Measurements from ENCODE around the gene SEPTIN7.

SEPTIN7 gene

GRCh38 chr7:35839860-35840854 lies 39.3 kb downstream of the SEPTIN7 start:
- no peak for DNase-seq (ENCODE audit: low read depth)

- DNase-seq (ENCODE audit: low read depth) = no peak
Measured at GRCh38 chr7:35846816-35847412, 46.1 kb downstream of the SEPTIN7 start.

GRCh38 chr7:35848725-35849124 lies 47.9 kb downstream of the SEPTIN7 start:
- no peak for DNase-seq (ENCODE audit: low read depth)

- DNase-seq (ENCODE audit: low read depth) = no peak
Measured at GRCh38 chr7:35849158-35849831, 48.4 kb downstream of the SEPTIN7 start.

GRCh38 chr7:35849954-35850353 lies 49.1 kb downstream of the SEPTIN7 start:
- DNase-seq (ENCODE audit: low read depth) = no peak

Data from activated T-helper 1 cell treated with Interleukin-2 at 50 U/mL for 16 hours (primary cell).